A673 (cell line): ENCODE data around the gene CMPK2.

ENCODE experiments used
- EZH2 ChIP-seq: fragments of 200-600 bp; sonication (generic); IDR thresholded peaks from 2 replicates; pipeline ENCODE4 v1.6.1; 2017; ENCODE audit warnings: borderline replicate concordance, low read depth, mild to moderate bottlenecking, mixed read lengths, antibody characterized with exemption, low read length; ENCODE audit not compliant: poor library complexity, severe bottlenecking
- TF ChIP-seq, protein P1 (sequence below): fragments of 300-800, 200-600 bp; sonication (generic); conservative IDR thresholded peaks from 2 replicates; pipeline ENCODE4 v1.5.1; 2017; ENCODE audit warnings: low read depth, mild to moderate bottlenecking, antibody characterized with exemption, low read length, moderate library complexity, mixed read lengths

DNA sequence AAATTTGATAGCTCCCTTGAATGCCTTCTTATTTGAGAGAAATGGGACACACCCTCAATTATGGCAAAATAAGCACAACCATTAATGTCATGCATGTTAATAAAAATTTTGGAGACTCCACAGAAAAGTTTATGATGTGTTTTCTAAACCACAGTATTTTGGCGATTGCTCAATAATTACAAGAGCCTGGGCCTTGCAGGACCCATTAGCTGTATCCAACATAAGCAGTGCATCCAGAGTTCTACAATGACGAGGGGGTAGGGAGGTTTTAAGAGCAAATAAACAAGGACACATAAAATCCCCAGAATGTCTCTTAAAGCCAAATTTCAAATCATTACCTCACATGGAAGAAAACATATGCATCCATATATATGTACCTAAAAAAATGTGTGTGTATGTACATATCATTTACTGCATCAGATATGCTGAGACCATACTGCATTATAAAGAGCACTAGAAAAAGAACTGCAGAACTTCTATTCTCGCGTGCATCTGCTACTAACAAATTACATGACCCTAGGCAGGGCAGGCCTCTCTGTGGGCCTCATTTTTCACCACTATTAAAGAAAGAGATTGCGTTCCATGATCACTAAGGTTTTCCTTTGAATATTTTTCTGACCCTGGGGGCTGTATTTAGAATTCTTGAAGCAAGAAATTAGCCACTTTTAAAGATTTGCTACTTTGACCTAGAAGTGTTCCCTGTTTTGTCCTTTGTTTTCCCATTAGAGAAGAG lies 38.0 kb downstream of the CMPK2 start:
- TF ChIP-seq, protein P1, sequence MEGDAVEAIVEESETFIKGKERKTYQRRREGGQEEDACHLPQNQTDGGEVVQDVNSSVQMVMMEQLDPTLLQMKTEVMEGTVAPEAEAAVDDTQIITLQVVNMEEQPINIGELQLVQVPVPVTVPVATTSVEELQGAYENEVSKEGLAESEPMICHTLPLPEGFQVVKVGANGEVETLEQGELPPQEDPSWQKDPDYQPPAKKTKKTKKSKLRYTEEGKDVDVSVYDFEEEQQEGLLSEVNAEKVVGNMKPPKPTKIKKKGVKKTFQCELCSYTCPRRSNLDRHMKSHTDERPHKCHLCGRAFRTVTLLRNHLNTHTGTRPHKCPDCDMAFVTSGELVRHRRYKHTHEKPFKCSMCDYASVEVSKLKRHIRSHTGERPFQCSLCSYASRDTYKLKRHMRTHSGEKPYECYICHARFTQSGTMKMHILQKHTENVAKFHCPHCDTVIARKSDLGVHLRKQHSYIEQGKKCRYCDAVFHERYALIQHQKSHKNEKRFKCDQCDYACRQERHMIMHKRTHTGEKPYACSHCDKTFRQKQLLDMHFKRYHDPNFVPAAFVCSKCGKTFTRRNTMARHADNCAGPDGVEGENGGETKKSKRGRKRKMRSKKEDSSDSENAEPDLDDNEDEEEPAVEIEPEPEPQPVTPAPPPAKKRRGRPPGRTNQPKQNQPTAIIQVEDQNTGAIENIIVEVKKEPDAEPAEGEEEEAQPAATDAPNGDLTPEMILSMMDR = no peak
- no peak for TF ChIP-seq EZH2
